ENCODE measurements around the gene RHPN2. TPM values are rescaled to one million over a fixed set of nuclear protein-coding genes. Genes with fewer than 3 reads are reported as not detected.

Gene RHPN2
- total RNA-seq (2014; rRNA removed; shearing (Covaris generic)) = 17.4 and 23.0 TPM in 2 replicates

DNA sequence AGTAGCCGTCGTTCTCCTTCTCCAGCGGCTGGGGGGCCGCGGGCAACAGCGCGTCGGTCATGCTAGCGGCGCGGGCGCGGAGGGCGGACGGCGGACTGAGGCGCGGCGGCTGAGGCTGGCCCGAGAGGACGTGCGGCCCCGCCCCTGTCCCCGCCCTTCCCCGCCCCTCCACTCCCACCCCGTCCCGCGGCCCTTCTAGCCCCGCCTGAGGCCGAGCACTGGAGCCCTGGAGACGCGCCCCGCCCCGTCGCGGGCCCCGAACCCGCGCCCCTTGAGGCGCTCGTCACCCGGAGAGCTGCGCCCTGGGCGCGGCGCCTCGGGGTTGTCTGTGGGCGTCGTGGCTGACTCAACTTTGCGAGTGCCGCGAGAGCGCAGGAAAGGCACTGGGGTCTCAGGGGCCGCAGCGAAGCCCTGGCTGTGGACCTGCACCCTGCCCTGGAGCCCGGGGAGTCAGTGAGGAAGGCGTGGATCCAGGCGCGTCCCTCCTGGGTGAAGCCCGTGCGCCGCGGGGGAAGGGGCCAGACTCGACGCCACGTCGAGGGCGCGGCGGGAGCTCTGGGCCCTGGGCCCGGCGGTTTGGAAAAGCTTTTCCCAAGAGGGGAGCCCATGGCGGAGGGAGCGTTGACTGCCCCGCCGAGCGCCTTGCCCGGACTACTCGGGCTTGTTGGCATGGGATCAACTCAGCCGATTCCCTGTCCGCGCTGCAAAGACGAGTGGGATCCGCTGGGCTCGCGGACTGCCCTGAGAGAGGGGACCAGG is at the start of gene RHPN2:
Gene RHPN2 (minus strand): TSS at position 97 of the 759 bp plus-strand sequence. CDS start 36 bp downstream, at position 61.
- peak; percentile 61 for DNase-seq (ENCODE audit: low spot score)

DNA sequence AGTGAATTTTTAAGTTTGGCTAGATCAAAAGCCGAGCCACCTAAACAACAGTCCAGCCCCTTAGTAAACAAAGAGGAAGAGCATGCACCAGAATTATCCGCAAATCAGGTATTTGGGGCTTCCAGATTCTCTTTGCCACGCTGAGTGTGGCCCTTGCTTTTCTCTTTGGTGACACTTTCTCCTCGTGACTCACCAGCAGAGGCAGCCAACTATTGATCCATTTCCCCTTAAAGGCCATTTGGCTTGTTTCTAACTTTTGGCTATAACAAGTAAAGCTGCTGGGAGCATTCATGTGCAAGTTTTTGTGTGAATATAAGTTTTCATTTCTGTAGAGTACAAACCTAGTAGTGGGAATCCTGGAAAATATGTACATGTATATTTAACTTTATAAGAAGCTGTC is 49.6 kb upstream of the RHPN2 start:
- no peak for DNase-seq (ENCODE audit: low spot score)

DNA sequence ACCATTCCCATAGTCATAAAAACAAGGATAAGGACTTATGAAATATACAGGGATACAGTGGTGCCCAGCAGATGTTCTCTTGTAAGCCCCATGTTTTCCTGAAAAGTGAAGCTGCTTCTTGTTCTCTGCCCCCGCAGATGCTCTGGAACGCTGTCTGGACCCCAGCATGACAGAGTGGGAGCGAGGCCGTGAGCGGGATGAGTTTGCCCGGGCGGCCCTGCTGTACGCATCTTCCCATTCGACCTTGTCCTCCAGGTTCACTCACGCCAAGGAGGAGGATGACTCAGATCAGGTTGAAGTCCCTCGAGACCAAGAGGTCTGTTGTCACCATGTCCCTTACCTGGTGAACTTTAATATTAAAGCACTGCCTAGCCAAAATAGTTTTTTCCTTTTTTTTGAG is 46.9 kb upstream of the RHPN2 start:
- DNase-seq (ENCODE audit: low spot score) = no peak

DNA sequence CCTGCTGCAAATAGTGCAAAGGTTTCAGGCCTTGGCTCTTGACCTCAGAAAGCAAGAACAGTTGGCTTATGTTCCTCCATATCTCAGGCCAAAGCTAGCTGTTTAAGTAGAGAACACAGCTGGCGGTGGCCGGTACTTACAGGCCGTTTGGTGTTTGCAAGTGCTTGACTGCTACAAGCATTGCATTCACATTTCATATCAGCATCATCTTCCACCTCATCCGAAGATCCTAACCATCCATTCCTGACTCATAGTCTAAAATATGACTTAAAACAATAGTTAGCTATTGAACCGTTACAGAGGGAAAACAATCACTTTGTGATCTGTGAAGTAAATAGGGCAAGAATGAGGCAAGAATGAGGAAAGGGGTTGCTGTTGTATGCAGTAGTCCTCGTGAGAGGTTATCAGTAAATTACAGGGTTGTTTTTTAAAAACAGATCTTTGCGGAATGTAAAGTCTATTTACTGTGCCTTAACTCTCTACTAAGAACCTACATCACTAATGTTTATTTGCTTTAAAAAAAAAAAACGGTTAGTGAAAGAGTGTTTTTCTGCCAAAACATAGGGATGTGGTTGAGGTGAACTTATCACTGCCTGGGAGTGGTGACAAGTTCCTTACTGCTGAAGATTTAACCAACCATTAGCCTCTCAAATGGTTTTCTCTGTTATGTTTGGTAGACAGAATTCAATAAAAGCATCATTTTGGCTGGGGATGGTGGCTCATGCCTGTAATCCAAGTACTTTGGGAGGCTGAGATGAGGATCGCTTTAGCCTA is 45.6 kb upstream of the RHPN2 start:
- DNase-seq (ENCODE audit: low spot score) = peak; percentile 64

DNA sequence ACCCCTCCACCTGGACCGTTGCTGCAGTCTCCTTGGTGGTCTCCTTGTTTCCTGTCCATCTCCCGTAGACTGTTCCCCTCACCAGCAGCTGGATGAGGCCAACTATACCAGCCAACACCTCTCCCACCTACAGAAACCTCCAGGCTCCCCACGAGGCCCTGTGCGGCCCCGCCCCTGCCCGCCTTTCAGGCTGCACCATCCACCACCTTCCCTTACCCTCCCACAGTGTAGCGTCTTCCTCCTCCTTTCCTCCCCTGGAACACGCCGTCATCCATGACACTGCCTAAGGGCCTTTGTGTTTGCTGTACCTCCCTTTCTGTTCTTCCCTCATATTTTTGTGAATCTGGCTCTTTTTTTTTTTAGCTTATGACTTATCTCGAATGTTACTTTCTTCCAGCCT is 43.5 kb upstream of the RHPN2 start:
- no peak for DNase-seq (ENCODE audit: low spot score)

DNA sequence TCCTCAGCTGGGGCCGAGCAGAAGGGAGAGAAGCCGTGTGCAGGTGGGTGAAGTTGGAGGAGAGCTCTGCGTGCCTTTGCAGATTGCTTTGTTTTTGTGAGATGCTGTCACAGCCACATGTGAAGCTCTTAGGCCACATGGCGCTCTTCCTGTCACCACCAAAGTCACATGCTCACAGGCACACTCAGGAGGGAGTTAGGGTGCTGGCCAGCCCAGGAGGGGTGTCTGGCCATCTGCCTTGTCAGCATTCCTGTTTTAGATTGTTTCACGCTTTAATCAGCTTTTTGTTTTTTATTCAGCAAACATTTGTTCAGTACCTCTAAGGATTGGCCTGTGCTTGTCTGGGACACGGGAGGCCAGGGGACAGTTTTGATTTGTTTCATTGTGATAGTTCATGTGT is 38.2 kb upstream of the RHPN2 start:
- no peak for DNase-seq (ENCODE audit: low spot score)

DNA sequence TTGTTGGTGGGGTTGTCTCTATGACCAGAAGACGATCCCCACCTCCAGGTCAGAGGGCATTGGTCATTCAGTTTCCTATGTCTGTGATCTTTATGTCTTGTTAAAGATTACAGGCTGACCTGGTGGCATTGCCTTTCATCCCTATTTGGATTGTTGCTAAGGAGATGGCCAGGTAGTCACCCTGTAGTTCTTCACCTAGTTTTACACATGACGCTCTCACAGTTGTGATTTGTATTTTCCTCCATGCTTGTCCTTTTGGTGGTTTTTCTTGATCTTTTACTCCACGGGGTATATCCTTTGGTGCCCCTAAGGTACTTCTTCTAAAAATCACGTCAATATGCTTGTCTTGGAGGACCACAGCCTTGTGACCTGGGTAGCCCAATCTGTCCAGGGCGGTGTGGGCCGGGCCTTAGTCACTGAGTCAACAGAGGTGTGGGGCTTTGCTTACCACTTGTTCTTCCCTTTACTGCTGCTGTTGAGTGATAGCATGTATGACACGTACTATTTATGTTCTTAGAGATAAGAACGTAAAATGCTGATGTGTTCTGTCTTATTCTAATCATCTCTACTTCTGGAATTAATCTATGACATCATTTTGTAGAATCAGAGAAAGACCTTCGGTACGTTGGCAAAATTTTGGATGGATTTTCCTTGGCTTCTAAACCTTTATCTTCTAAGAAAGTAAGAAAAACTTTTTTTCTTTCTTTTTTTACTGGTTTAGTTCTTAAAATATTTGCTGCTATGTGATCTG is 36.4 kb upstream of the RHPN2 start:
- DNase-seq (ENCODE audit: low spot score) = peak; percentile 38

DNA sequence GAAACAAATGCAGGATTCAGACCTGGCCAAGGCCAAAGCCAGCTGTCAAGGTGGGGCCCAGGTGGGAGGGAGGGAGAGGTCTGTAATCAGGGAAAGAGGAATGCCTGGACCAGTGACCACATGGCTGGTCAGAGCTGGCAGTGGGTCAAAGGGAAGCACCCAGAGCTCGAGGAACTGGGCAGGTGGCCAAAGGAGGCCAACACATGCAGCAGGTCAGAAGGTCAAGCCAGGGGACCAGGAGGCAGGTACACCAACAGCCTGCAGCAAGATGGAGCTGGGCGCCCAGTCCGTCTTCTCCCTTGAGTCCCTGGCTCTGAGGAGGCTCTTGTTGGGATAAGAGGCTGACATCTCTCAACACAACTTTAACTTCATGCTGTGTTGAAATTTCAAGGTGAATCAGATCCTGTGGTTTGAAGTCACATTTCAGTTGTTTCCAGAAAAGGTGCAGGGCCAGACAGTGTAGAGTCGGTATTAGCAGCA is 33.4 kb upstream of the RHPN2 start:
- DNase-seq (ENCODE audit: low spot score) = peak; percentile 40

DNA sequence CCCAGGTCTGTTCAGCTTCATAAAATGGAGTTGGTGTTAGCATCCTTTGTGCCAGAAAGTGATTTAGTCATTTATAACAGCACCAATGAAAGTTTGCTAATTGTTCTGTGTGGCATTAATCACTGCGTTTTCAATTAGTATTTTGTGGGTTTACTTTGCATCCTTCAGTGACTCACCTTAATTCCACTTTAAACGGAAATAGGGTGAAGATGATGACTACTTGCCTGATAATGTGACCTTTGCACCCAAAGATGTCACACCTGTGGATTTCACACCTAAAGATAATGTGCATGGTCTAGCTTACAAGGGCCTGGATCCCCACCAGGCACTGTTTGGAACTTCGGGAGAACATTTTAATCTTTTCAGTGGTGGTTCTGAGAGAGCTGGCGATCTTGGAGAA is 31.3 kb upstream of the RHPN2 start:
- DNase-seq (ENCODE audit: low spot score) = no peak

DNA sequence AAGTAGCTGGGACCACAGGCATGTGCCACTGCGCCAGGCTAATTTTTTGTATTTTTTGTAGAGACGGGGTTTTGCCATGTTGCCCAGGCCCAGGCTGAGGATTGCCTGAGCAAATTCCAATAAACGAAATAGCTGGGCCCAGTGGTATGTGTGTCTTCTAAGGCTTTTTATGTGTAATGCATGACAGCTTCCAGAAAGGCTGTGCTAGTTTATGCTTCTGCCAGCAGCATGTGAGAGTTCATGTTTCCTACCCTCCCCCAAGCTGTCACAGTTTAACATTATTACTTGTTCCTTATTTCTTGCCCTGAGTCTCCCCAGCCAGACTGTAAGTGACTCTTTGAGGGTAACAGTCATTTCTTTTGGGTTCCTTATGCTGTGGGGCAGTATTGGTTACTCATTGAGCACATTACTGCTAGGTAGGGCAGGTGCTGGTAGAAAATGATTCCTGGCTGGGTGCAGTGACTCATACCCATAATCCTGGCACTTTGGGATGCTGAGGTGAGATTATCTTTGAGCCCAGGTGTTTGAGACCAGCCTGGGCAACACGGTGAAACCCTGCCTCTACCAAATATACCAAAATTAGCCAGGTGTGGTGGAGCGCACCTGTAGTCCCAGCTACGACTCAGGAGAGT is 29.9 kb upstream of the RHPN2 start:
- DNase-seq (ENCODE audit: low spot score) = no peak

DNA sequence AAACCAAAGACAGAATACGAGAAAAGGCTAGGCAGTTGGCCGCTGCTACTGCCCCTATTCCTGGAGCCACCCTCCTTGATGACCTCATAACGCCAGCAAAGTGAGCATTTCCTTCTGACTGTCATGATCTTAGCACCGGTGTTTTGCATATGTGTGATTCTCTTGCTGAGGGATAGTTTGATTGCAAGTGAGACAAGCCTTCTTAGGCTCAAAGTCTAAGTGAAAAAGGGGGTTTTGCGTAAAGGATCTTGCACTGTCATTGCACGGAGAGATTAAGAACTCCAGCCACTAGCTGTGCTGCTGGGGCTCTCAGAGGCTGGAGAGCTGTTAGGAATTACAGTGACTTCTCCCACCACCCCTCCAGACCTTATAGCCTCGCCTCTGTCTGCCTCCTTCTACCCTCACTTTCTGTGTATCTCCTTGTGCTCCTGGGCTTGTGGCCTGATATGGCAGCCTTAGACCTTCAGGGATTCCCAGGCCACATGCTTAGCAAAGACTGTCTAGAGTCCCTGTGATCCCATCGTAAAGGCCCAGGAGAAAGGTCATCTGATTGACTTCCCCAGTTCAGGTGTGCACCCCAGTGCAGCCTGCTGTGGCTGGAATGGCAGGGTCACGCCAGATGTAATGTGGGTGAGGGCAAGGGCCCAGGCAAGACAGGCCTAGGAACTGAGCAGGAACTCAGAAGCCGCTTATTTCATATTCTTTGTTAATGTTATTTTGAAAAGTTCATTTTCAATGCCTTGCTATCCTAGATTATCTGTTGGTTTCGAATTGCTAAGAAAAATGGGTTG is 28.9 kb upstream of the RHPN2 start:
- no peak for DNase-seq (ENCODE audit: low spot score)

DNA sequence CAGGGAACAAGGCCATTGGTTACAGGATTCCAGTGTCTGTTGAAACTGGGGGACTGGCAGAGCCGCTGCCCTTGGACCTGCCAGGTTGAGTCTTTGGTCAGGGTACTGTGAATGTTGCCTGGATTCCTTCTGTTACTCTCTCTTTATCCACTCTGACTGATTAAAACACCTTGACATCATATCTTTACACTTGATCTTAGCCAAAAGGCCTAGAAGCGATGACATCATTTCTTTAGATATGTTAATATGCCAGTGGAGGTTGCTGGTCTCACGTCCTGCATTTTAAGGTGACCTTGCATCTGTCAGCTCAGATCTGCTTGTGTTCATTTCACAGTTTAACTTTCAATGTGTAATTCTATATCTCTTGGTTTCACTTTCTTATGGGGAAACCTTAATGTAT is 25.5 kb upstream of the RHPN2 start:
- DNase-seq (ENCODE audit: low spot score) = no peak

DNA sequence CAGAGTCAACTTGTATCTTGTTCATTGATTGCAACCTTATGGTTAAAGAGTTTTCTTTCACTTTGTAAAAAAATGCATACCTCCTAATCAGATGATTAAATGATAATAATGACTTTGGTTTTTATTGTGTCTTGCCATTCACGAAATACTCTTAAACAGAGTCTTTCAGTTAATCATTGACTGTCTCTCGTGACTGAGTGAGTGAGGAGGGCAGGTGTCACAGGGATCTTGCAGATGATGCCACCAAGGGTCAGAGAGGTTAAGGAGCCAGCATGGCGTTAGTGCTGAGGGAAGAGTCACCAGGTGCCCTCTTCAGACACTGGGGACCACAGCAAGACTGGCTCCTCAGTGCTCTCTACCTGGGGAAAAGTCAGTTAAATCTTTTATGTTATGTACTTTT is 24.3 kb upstream of the RHPN2 start:
- no peak for DNase-seq (ENCODE audit: low spot score)

DNA sequence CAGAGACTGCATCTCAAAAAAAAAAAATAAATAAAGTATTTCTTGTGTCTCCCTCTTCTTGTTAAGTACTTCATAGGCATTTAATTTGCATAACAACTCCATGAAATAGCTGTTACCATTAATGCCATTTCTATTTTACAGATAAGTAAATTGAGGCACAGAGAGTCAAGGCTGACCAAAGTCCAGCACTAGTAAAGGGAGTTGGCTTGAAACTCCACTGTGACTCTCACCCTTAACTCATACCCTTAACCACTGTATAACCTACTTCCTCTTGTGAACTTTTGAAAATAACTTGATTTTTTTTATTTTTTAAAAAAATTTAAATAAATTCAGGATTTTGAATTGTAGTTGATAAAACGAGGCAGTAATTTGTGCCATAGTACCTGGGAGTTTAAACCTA is 22.3 kb upstream of the RHPN2 start:
- DNase-seq (ENCODE audit: low spot score) = no peak

DNA sequence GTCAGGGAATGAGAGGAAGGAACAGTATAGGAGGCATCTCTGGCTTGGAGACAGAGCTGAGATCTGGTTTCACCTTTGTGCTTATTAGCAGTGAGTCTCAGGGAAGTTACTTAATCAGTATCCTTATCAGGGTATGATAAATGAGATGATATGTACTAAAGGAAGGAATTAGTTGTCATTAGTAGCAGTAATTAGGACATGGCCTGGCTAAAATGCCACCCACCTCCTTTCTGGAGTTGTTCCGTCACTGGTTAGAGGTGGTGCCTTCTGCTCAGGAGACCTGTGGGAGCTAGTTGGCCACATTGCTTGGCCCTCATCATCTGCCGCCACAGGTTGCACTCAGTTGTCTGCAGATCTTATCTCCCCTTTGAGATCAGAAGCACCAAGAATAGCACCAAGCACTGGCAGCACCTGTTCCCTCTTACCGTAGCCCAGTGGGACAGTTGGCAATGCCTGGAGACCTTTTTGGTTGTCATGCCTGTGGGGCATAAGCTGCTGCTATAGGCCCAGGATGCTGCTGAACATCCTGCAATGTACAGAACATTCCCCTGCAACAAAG is 21.0 kb upstream of the RHPN2 start:
- no peak for DNase-seq (ENCODE audit: low spot score)

DNA sequence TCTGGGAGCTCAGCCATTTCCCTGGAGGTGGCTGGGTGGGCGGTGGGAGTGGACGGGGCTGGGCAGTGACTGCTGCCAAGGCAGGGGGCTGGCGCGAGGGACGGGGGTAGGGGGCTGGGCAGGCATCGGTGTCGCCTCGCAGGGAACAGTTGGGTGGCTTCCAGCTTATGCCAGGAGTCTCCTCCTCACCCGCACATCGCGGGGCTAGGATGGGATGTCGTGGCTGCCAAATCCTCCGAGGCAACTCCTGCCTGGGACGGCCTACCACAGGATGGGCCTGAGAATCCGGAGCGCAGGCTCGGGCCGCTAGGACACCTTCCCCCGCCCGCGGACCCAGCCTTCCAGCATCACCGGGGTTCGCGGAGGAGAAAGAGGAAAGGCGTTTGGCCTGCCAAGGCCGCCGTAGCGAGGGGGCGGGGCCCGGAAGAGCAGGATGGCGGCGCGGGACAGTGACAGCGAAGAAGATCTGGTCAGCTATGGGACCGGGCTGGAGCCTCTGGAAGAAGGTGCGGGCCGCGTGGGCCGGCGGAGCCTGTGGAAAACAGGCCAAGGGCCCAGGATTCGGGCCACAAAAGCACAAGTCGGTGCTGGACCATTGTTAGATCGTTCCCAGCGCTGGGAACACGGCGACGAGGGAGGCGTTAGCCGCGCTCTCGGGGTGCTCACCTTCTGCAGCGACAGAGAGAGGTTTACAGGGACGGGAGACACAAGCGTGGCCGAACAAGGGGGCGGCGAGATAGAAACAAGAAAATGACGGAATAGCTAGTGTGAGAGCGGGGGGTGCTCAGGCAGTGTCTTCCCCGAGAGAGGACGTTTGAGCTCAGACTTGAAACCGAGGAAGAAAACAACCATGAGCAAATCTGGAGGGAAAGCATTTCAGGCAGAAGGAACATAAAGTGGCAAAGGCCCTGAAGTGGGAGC is 16.3 kb upstream of the RHPN2 start, which contains the start of gene GPATCH1:
Gene GPATCH1 (plus strand): TSS at position 421 of the 921 bp plus-strand sequence. CDS start 13 bp downstream, at position 434.
- DNase-seq (ENCODE audit: low spot score) = peak; percentile 78

DNA sequence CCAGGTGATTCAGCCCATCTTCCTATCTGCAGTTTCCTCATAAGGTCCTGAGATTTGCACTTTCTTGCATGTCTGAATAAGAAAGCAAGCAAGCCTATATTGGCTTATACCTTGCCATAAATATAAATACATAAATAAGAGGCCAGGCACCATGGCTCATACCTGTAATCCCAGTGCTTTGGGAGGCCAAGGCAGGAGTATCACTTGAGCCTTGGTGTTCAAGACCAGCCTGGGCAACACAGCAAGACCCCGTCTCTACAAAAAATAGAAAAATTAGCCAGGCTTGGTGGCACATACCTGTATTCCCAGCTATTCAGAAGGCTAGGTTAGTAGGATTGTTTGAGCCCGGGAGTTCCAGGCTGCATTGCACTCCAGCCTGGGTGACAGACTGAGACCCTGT is 10.8 kb upstream of the RHPN2 start:
- DNase-seq (ENCODE audit: low spot score) = no peak

DNA sequence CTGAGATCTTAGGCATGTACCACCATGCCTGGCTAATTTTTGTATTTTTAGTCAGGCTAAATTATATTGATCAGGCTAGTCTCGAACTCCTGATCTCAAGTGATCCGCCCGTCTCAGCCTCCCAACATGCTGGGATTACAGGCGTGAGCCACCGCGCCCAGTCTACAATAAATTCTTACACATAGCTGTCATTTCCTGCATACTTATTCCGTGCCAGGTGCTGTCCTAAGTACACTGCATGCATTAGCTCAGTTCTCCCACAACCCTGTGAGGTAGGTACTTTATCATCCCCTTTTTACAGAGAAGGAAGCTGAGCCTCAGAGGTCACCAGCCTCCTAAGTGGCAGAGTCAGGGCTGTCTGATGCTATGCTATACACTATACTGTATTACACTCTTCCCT is 7.2 kb upstream of the RHPN2 start:
- peak; percentile 50 for DNase-seq (ENCODE audit: low spot score)

DNA sequence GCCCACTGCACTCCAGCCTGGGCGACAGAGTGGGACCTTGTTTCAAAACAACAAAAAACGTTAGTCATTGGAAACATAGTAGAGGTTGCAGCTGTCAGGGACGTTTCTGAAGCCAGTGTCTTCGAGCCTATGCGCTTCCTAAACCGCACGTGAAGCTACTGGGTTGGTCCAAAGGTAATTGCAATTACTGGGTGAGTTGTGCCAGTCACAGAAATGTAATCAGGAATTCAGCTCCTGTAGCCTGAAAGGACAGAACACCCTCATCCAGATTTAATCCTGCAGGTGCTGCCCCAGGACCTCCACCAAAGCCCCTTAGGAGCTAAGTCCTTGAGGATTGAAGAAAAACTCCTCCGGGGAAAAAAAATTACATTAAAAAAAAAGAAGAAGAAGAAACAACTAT is 2.4 kb upstream of the RHPN2 start:
- DNase-seq (ENCODE audit: low spot score) = no peak

Measured in A172 (cell line).